Fibroblast of skin of right biceps (primary cell): ENCODE results near the gene MAP3K14.

ENCODE experiments used
- DNase-seq: peaks from one replicate; pipeline ENCODE4 v3.0.0-alpha.2; 2013

MAP3K14 gene

DNA sequence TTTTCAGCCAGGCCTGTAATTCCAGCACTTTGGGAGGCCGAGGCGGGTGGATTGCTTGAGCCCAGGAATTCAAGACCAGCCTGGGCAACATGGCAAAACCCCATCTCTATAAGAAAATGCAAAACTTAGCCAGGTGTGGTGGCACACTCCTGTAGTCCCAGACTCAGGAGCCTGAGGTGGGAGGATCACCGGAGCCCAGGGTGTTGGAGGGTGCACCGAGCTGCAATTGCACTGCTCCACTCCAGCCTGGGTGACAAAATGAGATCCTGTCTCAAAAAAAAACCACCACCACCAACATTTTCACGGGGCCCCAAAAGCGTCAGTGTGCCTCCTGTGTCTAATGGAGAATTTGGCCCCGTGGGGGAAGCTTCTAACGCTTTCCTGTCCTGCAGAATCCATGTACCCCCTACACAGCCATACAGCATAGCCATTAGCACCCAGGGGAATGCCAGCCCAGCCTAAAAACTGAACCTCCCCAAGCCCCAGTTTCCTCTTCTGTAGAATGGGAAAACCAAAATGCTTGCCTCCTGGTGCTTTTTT lies 22.2 kb upstream of the MAP3K14 start:
- DNase-seq, result no peak

DNA sequence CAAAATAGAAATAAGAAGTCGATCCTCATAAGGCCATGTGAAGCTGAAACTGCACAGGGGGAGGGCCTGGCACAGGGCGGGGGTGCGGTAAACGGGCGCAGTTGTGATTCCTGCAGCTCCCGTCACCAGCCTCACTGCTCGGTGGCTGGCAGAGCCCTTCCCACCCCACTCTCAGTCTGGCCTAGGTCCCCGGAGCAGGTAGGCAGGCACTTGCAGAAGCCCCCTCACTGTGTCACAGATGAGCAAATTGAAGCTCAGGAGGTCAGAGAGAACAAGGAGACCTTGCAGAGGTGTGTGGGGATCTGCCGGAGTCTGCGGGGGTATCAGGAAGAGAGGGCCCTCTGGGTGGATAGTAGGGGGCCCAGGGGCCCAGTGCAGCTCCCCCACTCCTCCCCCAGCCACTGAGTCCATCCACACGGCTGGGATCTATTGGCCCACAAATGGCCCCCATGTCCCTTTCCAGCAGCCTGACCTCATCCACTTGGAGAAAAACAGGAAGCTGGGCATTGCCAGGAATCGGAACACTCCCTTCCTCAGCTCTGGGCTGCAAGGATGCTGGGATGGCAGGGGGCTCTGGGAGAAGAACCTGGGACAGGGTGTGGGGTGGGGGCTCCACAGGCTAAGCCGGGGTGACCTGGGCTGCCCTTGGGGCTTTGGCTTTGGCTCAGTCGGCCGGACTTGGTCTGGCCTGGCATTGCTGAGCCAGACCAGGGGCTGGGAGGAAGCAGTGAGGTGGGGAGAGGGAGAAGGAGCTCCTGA lies 21.4 kb upstream of the MAP3K14 start:
- no peak for DNase-seq

DNA sequence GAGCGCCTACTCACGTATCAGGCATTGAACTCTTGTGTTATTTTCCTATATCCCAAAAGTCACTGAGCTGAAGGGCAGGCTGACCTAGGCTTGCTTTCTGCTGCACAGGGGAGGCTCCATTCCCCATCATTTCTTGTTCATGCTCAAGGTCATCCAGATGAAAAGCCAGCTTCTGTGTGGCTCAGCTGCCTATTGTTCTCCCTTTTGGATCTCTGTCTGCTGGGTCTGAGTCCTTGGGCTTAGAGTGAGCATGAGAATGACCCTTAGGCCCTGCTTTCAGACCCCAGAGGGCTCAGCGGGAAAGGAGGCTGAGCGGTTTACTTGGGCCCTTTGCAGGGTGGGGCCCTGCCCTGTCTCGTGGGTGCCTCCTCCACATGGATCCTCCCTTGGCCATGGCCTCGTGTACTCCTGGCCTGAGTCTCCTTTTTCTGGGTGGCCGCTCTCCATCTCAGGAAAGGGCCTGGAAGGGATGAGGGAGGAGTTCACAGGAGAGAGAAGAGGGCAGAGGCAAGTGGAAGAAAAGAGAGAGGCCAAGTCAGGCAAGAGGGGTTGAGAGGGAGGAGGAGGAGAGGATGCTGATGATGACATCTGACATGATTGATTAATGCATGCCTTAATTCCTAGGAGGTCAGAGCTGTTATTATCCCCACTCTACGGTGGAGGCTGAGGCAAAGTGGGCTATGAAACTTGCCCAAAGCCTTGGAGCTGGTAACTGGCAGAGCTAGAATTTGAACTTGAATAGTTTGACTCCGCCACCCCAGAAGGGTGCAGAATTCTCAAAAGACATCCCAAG lies 19.8 kb upstream of the MAP3K14 start:
- no peak for DNase-seq

DNA sequence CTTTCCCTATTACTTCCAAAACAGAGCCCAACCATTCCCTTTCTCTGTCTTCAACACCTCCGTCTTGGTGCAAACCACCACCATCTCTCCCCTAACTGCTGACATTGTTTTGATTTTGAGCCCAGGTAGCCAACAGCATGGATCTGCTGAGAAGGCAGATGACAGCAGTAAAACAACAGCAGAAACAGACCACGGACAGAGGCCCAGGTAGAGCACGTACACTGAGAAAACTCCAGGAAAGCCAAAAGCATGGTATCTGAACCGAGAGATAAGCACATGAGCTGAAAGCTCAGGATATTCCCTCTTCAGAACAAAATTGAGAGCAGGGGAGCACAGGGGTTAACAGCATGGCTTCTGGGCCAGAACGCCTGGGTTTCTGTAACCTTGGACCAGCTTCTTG lies 18.9 kb upstream of the MAP3K14 start:
- no peak for DNase-seq

DNA sequence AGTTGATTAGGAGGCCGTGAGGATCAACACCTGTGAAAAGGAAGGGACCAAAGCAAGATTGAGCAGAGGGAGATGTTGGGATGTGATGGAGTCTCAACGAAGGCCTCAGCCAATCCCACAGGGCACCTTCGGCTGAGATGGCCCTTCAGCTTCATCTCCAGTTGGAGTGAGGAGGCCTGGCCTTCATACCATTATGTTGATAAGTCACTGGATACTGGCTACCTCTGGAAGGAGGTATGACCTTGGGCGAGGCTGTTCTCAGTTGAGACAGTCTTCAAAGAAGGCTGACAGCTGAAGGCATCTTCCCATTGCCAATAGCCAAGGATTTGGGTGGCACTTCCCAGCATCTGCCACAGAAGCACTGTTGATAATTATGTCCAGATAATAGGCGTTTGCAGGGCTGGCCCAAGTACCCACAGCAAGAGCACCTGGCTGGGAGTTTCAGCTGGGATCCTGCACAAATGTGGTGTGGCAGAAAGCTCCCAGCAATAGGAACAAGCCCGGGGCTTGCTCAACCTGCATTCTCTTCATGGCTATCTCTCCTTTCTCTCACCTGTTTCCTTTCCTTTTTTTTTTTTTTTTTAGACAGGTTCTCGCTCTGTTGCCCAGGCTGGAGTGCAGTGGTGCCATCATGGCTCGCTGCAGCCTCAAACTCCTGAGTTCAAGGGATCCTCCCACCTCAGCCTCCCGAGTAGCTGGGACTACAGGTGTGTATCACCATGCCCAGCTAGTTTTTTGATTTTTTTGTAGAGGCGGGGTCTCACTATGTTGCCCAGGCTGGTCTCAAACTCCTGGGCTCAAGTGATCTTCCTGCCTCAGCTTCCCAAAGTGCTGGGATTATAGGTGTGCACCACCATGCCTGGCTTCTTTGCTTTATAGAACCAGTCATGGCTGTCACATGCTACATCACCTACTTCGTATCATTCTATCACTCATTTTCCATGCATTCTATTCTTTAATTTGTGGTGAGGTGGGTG lies 18.2 kb upstream of the MAP3K14 start:
- DNase-seq, result no peak

DNA sequence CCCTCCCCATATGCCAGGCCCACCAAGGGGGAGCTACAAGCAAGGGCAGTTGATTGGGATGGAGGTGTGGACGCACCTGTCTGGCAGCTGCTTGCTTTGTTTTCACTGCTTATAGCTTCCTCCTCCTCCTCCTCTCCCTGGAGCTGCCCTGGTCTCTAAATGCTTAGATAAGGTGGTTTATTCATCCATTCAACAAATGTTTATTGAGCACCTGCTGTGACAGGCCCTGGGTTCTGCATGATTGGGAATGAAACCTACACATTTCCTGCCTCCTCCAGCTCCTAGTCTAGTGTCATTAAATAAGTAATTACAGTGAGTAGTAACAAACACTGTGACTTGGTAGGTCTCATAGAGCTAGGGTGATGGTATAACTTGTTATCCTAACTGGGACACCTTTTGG lies 17.4 kb upstream of the MAP3K14 start:
- DNase-seq, result no peak

DNA sequence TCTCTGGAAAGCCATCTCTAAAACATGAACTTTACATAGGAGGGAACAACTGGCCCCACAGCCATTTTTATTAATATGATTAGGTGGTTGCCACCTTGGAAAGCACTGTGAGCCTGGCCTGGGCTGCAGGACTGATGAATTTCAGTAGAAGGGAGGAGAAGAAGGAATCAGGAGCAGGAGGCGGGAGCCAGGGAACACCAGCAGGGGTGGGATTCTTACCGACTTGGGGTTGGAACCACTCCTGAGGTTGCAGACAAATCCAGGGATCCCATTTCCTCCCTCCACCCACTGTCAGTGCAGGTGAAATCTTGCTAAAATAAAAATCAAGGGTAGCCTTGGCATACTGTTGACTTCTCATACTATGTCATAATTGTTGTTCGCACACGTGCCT lies 16.9 kb upstream of the MAP3K14 start:
- no peak for DNase-seq

DNA sequence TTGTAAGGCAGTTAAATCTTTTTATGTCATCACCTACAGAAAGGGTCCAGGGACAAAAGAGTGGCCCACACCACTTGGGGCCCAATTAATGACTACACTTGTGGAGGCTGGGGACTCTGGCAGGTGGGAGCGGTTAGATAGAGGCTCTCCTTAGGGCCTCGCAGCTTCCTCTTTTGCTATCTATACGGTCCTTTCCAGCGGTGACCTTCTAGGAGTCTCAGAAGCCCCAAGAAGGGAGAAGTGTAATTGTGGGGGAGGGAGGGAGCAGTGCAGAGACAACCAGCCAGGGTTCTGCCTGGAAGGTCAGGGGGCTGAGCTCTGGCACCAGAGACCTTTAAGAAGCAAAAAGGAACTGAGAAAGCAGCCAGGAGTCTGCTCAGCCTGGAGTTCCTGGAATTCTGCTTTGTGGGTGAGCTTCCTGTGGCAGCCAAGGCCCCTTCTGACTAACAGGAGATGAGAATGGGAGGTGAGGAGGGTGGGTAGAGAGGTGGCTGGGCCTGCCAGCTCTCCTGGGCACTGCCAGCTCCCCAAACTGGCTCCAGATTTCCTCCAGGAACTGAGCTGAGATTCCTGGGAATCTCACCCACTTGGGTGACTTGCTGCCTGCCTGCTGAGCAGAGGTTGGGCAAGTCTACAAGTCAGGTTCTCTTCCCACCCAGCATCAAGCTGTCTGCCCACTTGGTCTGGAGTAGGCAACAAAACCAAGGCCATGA lies 16.3 kb upstream of the MAP3K14 start:
- peak; percentile 42 for DNase-seq

DNA sequence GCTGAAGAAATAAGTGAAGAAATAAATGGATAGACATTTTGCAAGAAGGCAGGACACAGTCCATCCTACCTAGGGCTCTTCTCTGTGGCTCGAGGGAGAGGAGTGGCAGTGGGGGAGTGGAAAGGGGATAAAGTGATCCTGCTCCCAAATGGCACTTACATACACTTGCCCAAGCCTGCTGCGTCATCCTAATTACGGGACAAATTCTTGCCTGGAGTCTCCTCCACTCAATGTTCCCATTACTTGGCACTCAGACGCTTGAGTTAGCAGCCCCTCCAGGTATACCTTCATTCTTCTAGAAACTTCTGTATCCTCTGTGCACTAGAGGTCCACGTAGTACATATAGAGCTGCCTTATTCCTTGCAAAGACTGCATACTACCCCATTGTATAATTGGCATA lies 15.7 kb upstream of the MAP3K14 start:
- no peak for DNase-seq

DNA sequence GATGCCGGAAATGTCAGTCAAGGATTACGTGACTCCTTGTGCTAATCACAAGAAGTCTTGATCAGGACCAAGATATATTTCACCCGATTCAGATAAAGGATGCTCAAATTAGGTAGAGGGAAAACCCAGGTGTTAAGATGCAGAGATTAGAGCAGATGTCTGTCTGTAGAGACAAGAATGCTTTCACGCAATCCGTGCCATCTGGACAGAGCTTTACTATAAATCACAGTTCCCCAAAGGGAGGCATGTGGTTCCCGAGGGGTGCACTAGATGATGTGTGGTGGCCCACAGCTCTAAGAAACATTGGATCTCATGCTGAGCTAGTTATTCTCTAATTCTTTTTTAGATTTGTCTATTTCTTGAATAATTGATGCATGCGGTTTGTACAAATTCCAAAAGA lies 9.8 kb upstream of the MAP3K14 start:
- DNase-seq, result no peak

DNA sequence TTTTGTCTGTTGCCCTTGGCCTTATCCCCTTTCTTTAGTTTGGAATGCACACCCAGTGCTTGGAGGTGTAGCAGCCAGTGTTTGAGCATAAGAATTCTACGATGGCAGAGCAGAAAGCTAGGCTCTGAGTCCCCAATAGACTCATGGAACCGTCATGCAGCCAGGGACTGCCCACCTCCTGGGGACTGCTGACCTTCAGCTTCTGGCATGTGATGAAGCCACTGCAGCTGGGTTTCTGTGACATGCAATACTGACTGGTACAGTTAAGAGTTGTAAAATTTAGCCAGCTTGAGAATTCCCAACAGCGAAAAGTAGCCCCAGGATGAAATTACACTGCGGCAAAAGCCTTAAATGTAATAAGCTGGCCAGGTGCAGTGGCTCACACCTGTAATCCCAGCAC lies 9.0 kb upstream of the MAP3K14 start:
- no peak for DNase-seq

DNA sequence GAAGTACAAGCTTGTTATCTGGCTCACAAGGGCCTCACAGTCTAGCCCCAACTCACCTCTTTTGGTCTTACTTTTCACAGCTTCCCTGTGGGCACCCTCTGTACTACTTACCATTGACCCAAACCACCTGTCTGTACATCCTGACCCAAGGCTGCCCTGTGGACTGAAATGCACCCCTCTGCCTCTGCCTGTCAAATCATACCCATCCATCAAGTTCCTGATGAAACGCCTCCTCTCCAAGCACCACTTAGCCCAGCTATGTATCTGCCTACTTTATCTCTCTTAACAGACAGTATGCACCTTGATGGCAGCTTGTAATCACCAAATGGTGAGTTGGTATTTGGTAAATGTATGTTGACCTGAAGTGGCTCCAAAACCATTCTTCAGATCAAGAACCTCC lies 7.5 kb upstream of the MAP3K14 start:
- DNase-seq, result no peak

DNA sequence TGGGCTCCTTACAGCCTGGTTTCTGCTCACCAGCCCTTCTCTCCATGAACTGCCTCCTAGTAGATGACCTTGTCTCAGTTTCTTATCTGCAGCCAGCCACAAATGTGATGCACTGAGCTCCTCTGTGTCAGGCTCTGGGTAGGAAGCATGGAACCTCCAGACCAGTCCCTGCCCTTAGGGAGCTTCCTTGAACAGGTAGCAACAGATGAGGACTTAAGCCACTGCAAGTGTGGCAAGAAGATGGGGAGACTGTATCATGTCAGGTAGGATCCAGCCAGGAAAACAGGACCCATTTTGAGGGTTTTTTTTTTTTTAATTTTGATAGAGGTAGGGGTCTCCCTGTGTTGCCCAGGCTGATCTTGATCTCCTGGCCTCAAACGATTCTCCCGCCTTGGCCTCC lies 5.3 kb upstream of the MAP3K14 start:
- no peak for DNase-seq

DNA sequence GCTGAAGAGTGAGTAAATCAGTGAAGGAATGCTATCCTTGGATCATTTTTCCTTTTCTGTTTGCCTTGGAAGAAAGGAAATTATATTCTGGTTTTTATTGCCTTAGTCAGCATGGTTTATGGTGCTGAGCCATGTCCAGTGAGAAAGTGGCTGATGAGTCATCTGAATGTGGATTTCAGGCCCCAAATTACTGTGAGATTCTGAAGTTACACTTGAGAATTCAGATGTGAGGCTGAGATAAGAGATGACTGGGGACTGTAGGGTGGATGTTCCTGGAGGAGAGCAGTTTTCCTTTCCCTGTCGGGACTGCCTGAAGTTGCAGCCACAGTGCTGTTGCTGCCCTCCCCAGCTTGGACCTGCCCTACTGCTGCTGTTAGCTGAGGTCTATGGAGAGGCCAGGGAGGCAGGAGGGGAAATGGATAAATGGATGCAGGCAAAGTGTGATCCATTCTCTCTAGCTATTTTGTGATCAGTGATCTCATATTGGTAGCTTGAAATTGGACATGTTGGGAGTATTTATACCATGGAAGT lies 4.2 kb upstream of the MAP3K14 start:
- DNase-seq, result peak; percentile 99

DNA sequence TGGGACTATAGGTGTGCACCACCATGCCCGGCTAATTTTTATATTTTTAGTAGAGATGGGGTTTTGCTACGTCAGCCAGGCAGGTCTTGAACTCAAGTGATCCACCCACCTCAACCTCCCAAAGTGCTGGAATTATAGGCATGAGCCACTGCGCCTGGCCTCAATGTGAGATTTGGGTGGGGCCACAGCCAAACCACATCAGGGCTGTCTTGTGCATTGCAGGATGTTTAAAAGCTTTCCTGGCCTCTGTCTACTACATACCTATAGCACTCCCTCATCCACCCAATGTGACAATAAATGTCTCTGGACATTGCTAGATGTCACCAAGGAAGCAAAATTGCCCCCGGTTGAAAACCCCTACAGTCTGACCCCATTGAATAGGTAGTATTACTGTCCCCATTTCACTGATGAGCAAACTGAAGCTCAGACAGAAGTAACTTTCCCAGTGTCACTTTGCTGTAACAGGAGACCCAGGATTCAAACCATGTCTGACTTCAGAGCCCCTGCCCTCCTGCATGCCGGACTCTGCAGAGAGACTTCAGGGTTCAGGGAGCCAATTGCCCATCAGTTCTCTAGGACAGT lies 3.6 kb upstream of the MAP3K14 start:
- peak; percentile 87 for DNase-seq

DNA sequence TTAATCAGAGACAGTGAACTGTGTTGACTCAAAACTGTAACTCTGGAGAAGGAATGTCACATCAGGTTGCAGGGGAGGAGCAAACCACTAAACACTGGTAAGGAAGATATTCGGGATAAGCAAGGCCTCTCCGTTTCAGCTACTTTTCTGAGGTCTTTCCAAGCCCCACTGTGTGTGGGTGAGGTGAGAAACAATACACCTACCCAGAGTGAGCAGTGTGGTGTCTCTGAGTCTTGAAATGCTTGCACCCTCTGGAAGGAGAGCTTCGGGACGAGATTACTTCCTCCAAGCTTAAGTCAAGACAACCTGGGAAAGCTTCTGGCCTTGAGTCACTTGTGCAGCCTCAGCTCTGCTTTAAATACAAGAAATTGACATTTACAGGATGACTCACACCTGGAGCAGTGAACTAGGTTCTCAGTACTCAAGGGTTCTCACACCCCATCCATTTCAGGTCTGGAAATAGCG lies 2.5 kb upstream of the MAP3K14 start:
- peak; percentile 76 for DNase-seq

DNA sequence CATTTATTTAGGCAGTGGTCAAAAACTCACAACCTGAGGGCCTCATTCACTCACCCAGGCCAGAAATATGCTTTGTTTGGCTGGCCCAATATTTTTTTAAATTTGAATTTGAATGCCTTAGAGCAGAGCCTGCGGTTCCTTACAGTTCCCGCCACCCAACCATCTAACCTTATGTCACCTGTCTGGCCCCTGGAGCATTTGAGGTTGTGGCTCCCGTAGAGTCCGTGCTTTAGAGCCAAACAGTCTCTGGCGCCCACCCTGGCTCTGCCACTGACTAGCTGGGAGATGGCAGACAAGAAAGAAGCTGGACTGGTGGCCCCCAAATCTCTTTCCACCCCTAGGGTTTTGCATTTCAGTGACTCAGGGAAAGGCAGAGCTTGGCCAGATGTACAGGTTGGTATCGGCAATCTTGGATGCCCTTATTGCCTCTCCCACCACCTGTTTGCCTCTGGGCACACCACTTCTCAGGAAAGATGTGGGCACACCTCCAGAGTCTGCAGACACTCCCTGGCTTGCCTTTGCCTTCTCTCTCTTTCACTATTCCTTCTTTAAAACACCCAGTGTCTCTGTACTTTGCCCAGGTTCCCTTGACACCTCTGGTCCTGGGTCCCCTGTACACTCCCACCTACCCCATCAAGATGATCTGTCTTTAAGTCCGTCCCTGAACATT lies 1.9 kb upstream of the MAP3K14 start:
- no peak for DNase-seq

DNA sequence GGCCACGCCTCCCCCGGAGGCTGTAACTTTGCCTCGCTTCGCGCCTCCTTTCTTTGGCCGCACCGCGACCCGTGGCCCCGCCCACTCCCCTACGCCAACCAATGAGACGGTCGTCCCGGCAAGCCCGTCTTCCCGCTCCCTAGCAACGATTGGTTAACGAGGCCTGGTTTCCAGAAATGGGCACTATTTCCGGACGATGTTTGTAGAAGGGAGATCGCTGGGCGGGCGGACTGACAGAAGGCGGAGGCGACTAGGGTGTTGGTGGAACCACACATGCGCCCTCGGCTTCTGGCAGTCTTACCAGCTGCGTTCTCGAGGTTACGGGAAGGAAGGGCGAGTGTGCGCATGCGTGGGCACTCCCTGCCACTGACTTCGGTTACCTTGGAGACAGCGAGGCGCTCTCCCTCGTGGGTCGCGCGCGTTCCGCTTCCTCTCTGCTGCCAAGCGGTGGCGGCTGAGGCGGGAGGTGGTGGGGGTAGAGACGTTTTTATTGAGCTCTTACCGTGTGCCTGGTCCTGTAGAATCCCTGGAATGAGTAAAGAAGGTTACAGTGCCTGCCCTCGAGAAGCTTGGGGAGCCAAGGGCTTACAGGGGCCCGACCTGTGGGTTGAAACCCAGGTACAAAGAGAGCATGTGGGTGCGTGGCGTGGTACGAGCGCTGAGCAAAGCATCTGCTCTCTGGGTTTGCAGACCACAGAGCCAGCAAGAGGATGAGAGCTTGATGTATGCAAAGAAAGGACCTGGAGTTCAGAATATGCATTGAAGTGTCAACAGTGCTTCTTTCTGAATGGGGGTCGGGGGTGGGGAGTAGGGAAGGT lies 500 bp upstream of the MAP3K14 start:
- peak; percentile 100 for DNase-seq

DNA sequence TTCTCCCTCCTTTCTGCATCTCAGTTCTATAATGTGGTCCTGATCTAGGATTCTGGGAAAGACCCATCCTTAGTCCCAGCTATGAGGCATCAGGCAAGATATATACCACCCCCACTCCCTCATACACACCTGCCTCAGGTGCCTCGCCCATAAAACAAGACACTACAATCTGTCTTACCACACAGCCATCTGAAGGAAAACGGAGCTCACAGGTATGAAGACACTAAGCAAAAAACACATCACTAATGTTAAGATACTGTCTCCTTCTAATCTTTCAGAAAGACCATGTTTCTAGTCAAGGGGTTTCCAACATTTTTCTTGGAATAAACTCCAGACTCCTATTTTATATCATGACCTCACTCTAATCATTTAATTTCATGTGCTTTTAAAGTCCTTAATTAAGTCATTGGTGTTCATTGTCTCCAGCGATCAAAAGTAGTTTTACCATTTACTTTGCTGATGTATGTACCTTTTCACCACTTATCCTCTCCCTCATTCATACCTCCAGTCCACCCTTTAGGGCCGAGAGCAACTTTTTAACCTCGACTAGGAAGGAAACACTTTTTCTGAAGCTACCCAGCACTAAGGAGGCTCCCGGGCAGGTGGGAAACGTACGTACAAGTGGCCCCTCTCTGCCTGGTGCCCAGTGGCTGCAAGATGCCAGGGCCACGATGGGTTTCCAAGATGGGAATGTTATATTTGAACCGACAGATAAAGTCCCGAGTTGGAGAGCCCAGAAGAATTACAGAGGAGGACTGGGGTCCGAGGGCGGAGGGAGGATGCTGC lies 979 bp downstream of the MAP3K14 start:
- DNase-seq, result no peak
